Activated T-helper 9 cell treated with anti-CD3 and anti-CD28 coated beads, Interleukin-2, amount 50 U/mL, for 16 hours (primary cell): ENCODE results near the gene PRXL2A.

Experiments
- DNase-seq: peaks from one replicate; pipeline ENCODE4 v3.0.0-alpha.2; 2020; ENCODE audit warnings: low read depth

PRXL2A gene

DNA sequence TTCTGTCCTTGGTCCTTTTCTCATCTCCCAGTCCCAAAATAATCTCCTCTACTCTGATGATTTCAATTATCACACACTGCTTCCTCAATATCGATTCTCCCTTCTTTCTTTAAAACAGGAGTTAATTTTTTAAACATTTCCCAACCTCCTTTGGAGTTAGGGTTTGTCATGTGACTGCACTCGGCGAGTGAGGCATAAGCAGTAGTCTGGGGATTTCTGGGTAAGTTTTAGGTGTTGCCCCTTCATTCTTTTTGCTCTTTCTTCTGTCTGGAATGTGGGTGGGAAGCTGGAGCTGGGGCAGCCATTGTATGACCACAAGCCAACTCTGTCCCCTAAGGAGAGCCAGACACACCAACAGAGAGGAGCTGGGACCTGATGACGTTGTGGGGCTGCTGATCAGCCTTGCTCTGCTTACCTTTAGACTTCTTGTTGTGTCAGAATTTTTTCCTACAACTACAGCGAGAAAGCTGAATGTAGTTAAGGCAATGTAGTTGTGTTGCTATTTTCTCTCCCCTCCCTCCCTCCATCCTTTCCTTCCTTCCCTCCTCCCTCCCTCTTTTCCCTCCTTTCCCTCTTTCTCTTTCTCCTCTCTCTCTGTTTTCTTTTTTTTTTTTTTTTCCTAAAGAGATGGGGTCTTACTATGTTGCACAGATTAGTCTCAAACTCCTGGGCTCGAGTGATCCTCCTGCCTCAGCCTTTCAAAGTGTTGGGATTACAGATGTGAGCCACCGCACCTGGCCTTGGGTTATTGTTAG, 39.3 kb downstream of the PRXL2A start:
- DNase-seq, result no peak

DNA sequence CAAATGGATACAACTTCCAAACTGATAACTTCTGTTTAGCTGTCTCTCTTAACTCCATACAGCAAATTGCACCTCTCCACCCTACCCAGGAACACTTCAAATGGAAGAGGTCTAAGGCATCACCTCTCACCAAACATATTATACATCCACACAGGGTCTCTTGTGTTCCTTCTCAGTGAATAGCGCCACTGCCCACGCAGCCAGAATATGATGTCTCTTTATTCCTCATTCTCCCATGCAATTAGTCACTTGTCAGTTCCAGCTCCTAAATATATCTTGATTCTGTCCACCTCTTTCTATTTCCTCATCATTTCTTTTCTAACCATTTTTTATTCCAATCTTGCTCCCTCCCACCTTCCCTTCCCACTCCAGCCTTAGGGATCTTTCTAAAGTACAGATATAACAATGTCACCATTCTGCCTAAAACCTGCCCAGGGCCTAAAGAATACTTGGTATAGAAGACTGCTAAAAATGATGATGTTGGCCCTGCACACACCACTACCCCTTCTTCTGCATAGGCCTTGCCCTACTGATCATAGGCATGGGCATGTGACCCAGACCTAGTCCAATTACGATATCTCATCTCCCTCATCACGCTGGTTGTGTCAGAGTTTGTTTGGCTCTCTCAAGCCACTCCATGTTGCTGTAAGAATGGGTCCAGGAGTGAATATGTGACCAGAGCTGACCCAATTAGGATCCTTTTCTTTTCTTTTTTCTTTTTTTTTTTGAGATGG, 40.0 kb downstream of the PRXL2A start:
- DNase-seq, result no peak

DNA sequence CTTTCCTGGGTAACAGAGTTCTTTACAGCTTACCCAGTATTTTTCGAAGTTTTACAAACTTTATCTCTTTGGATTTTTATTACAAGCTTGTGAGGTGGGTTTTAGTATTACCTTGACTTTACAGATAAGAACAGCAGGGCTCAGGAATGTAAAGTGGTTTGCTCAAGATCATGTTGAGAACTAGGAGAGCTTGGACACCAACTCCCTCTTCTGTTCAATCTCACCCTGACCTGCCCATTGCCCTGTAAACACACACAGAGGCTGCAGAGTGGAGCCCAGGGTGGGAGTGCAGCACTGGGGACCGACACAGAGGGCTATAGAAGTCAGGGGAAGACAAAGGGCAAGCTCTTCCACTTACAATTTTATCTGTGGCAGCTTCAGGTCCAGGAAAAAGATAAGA, 41.2 kb downstream of the PRXL2A start:
- DNase-seq, result no peak

DNA sequence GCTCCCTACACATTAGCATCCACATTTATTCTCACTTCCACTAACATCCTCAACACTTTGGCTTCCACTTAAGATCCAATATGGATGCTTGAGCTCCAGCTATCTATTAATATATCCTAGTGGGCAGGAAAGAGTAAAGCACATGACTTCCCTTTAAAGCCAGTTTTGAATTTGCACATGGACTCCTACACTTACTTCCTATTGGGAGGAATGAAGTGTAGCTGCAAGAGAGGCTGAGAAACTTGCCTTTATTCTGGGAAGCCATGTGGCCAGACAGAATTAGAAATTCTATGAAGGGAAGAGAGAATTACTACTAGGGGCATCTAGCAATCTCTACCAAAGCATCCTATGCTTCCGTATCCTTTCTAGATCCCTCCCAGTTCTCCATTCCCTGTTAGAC, 42.8 kb downstream of the PRXL2A start:
- no peak for DNase-seq

DNA sequence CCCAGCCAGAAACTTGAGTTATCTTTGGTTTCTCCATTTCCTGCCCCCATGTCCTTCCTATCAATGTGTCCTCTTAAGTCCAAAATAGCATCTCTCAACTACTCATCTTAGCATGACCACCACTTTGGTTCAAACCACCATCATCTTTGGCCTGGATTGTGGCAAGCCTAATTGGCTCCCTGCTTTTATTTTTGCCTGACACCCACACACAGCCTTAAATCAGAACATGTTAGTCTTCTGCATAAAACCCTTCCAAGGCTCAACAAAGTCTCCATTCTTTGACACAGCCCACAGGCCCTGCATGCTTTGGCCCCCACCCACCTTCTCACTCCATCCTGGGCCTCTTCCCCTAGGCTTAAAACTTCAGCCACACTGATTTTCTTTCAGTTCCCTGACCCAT, 43.7 kb downstream of the PRXL2A start:
- no peak for DNase-seq

DNA sequence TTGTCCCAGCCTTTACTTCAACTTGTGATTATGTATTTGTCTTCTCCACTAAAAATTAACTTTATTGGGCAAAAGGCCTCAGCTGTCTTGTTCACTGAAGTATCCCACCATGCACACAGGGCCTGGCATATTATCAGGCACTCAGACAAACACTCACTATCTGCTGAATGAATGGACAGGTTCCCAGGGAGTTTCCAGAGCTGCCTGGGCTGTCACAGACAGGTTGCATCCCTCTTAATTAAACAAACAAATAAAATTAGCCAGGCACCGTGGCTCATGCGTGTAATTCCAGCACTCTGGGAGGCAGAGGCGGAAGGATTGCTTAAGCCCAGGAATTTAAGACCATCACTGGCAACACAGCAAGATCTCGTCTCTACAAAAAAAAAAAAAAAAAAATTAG, 44.3 kb downstream of the PRXL2A start:
- no peak for DNase-seq

DNA sequence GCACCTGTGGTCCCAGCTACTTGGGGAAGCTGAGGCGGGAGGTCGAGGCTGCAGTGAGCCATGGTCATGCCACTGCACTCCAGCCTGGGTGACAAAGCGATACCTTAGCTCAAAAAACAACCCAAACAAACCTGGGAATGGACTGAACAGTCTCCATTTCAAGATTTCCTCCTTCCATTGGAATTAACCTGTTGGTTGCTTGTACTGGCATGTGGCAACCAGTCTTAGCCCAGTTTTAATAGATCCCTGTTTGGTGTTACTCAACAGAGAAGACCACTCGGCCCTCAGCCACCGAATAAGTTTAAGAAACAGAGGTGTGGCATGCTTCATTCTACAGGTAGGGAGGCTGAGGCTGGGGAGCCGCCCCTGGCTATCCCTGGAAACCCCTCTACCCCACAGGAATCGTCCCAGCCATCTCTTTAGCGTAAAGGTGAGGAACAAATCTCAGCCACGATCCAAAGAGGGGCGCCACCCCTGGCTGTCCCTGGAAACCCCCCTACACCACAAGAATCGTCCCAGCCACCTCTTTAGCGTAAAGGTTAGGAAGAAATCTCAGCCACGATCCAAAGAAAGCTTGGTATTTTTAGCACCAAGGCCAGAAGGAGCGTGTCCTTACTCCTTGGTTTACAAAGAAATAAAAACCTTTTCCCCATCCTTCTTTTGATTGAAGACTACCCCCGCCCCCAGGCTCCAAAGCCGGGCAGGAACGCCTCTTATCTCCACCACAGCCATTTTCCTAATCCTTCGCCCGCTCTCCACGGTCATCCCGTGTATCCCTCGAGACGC, 44.9 kb downstream of the PRXL2A start:
- DNase-seq, result no peak

DNA sequence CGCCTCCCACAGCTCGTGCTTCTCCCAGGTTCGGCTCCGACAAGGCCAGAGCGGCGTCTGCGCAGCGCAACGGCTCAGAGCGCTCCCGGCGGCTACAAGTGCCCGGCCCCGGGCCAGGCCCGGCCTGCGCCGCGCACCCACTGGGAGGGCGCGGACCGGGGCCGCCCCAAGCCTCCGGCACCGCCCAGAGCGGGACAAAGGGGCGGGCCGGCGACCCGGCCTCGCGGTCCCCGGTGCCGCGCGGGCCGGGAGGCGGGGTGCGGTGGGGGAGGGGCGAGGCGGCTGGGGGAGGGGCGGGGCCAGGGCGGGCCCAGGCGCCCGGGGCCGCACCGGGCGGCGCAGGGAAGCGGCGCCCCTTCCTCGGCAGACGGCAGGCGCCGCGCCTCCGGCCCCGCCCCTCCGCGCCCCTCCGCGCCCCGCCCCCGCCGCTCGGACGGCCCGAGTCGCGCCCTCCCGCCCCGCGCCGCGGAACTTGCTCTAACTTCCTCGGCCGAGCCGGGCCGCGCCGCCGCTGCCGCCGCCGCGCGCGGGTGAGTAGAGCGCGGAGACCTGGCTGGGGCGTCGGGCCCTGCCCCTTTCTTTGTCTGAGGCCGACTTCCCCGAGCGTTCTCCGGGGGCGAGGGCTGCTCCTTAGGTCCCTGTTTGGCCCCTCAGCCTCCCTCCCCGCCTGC, 45.6 kb downstream of the PRXL2A start, which contains the start of gene TSPAN14:
Gene TSPAN14, plus strand, starts transcription at position 469 of the 671 bp plus-strand sequence. CDS start 34,924 bp downstream, outside the sequence.
- peak; percentile 71 for DNase-seq

DNA sequence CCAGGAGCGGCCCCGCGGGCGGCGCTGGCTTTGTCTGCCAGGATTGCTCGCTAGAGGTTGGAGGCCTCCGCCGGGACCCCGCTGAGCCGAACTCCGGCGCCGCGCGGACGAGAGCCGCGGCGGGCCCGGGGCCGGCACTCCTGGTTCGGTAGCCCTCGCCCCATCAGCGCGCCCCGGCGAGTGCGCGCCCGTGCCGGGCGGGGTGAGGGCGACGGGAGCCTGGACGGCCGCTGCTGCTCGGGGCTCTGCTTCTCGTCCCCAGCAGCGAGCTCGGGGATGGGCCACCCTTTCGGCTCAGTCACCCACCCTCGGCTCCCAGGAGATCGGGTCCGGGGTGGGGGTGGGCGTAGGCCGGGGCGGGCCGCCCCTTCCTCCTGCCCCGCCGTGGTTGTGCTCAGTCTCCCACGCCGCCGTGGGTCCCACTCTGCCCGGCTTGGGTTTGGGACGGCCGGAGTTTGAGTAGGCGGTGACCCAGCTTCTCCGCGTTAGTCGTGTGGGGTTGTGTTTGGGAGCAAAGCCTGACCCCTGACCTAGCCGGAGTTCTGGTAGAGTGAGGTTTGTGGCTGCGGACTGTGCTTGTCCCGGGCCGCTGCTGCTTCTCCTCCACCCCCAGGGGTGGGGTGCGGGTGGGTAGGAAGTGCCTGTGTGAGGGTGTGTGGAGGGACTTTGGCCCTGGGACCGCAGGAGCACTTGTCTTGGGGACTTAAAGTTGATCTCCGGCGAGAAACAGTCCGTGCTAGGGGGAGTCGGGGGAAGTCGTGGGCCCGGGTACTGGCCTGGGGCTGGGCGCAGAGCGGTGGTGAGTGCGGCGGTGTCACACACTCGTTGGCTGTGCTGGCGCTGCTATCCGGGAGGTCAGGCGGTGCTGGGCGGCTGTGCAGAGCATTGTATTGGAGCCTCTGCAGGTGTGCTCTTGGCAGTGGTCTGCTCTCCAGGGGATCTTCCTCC, 46.4 kb downstream of the PRXL2A start:
- DNase-seq, result no peak

DNA sequence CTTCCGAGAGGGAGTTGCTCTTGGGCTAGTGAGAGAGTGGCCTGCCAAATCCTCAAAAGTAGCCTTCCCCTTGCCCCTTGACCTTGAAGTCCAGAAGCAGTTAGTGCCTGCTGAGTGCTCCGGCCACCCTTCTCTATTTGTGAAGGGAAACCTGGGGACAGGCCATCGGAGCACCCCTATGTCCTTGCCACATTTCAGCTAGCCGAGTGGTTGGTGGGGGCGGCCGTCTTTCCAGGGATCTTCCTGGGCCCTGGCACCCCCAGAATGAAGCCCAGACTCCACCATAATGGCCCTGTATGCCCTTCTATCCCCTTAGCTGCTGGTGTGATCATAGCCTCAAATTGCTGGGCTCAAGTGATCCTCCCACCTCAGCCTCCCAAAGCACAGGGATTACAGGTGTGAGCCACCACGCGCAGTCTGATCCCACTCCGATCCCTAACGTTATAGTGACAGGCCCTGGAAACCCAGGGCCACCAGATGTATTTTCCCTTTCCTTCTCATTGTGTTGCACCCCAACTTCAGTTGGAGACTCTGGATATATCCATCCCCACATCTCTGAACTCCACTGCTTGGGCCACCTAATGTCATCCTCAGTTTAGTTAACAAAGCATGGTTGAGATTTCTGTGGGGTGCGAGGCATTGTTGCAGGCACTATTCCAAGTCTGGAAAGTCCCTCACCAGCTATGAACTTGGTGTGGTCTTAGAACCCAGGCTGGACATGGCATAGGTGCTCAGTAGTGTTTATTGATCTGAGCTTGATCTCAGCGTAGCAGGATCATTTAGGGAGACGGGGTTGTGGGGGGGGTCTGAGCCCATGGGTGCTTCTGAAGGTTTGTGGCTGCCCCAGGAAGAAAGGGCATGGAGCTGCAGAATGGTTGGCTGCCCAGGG, 47.4 kb downstream of the PRXL2A start:
- DNase-seq, result no peak

DNA sequence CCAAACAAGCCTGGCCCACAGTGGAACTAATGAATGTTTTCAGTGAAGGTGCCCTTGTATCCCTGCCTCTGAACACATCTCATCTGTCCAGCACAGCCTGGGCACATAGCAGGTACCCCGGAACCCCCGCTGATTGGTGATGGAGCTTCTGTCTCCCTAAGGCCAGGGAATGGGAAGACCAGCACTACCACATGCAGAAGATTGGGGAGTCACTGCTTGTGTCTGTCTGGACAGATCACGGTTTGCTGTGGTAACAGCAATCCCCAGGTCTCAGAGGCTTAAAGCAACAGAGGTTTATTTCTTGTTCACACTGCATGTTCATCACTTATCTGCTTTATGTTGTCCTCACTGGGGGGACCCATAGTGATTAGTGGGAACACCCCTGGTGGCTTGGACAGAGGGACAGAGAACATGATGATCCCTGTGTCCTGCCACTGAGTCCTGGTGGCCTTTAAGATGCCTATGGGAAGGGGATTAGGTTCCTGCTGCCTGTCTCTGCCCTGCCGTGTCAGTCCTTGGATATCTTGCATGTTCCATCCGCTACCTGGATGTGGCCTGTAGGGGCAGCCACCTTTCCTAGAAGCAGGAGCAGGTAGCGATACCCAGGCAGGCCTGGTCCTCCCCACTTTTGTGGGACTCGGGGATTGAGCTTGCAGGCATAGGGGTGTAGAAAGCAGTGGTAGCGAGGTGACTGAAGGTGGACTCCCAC, 49.4 kb downstream of the PRXL2A start:
- no peak for DNase-seq

DNA sequence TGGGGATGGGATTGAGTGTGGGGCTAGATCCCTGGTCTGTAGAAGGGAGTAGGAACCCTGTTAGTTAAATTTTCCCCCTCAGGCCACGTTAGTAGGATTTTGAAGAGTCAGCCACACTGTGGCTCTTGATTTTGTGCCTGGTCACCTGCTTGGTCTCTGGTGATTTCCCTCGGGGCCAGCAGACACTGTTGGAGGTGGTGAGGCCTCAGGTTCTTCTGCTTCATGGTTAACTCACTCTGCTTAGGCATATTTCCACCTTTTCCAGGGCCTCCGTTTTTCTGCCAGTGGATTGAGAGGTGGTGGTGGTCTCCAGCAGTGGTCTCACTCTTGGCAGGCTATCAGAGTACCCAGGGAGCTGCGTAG, 49.9 kb downstream of the PRXL2A start:
- no peak for DNase-seq

DNA sequence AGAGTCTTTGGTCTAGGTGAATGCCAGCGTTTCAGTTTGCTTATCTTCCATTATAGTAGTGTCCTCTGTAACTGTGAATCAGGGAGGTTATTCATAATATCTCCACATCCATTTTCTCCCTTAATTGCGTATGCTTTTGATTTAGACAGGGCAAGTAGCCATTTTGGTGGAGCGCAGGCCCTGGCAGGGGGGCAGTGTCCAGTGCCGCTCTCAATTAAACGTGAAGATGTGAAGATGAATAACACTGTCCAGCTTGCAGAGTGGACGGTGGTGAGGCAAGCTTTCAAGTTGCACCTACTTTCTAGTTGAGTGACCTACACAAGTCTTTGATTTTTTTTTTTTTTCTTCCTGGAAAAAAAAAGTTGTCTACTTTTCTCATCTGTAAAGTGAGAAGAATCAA, 50.3 kb downstream of the PRXL2A start:
- DNase-seq, result no peak

DNA sequence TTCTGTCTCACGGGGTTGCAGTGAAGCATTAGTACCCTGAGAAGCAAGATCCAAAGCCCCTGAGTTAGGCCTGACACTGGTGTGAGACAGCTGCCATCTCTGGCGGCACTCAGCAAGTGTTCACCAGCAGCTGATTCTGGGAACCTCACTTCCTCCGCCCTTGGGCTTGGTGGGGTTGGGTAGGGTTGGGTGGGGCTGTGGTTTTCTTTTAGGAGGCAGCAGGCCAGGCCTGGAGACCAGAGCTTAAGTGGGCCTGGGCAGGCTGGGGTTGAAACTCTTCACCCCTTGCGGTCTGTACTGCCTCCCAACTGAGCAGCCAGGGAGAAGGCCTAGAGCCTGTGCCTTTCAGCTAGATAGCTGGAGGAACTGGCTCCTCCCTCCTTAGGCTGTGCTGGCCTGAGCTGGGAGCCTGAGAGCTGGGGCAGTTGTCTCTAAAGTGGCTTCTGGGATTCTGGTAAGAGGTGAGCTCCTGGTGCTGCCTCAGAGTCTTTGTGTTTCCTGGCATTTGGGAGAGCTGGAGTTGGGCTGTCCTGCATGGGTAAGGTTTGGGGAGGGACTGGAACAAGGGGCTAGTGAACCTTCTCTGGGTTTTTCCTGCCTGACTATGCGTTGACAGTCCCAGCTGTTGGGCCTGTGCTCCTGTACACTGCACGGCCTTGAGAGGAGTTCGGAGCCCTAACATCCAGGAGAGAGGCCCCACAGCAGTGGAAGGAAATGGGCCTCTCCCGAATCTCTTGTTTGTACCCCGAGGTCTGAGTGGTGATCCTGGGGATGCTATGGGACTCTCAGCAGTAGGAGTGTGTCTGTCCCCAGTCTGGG, 50.9 kb downstream of the PRXL2A start:
- peak; percentile 56 for DNase-seq

DNA sequence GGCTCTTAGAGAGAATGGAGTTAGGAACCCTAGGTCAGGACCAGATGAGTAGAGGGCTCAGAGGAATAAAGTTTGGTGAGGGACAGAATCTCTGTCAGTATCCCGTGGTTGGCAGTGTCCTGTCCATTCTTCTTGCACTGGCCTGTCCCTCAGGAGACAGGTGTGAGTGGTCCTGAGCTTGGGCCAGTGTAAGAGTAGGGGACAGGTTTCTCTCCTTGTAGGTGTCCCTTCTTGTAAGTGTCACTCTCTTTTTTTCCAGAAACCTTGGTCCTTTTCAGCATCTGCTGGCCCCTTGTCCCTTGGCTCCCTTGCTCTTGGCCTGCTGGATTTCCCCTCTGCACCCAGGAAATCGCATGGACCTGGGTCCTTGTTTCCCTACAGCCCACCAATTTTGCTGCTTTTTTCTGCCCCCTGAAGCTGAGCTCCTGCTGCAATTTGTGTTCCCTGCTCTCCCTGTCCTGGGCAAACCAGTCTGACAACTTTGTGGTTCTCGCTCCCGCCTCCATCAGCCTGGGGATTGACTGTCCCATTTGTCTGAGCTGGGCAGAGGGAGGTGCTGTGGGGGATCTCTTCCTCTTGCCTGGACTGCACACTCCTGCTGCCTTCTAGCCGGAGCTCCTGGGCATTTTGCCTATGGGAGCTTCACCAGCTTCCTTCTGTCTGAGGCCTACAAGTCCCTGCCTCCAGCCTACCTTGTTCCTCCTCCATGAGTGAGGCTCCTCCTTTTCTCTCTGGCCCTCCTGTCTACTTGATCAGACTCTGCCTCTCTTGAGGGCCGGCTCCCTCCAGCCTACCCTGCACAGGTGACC, 52.3 kb downstream of the PRXL2A start:
- DNase-seq, result no peak

DNA sequence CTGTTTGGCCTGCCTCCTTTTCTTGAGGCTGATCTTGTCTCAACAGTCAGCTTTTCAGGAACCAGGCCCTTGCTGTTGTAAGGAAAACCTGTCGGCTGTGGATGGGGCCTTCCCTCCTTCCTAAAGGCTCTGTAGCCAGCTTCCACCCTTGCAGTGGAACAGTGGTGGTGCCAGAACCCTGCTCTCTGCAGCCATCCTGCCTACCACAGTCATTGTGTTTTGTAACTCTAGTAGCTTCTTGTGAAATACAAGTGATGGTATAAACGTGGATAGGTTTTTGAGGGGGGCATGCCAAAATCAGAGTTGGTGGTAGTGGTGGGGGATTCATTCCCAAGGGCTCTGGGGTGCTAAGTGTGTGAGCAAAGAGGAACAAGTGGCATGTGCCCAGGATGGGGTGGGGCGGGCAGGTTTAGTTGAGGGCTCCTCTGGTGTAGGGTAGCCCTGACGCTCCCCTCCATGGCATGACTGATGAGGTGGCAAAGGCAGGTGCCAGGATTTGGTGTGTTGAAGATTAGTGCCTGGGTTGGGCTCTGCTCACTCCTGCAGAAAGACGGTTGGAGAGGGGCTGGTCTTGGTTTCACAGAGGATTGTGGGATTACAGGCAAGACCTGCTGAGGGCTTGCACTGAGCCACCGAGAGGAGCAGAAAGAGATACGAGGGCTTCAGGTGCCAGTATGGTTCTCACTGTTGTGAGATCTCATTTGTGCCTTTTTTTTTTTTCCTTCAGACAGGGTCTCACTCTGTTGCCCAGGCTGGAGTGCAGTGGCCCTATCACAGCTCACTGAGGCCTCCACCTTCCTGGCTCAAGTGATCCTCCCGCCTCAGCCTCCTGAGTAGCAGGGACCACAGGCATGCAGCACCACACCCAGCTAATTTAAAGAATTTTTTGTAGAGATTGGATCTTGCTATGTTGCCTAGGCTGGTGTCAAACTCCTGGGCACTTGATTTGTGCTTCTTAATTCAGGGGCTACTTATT, 53.1 kb downstream of the PRXL2A start:
- DNase-seq, result no peak
